DMS 273 treated with DMSO at 0.1 percent for 48 hours (cell line): ENCODE measurements around the gene PPIP5K1.

Experiments used
- DNase-seq: peaks from one replicate; lab custom pipeline; 2025; lab: John Stamatoyannopoulos, UW

Gene PPIP5K1

DNA sequence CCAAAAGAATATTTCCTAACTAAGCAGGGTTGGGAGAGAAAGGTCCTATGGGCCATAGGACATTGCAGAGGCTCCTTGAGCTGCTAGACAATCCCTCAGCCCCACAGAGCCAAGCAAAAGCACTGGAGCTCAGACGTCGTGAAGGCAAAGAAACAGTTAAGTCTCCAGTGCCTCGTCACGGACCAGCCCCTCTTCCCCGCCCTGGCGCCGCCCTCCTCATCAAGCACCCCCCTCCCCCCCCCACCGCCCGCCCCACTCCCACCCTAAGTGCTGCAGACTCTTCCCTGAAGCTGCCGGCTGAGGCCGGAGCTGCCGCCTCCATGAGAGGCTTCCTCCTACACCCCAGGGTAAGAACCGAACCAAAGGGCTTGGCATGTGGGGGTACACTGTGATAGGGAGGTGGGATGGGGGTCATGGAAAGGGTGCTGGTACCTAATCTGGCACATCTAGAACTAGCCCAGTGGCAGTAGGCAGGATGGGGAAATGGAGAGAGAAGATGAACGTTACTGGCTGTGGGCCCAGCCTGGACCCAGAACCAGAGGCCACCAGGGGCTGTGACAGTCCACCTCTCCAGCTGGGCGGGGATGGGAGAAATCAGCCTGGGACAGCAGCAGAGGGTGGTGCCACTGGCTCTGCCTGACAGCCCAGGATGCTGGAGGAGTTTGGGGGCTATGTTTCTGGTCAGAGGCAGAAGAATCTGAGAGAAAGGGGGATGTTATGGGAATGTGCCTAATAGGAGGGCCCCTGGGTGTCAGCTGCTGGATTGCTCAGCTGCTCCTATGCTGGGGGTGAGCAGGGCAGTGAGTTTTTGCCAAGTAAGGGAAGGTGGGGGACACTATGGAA is 72.4 kb downstream of the PPIP5K1 start, which contains the start of gene MAP1A:
Gene MAP1A, plus strand, starts transcription at position 255 of the 843 bp plus-strand sequence. CDS start 3,866 bp downstream, outside the sequence.
- peak; percentile 15 for DNase-seq

DNA sequence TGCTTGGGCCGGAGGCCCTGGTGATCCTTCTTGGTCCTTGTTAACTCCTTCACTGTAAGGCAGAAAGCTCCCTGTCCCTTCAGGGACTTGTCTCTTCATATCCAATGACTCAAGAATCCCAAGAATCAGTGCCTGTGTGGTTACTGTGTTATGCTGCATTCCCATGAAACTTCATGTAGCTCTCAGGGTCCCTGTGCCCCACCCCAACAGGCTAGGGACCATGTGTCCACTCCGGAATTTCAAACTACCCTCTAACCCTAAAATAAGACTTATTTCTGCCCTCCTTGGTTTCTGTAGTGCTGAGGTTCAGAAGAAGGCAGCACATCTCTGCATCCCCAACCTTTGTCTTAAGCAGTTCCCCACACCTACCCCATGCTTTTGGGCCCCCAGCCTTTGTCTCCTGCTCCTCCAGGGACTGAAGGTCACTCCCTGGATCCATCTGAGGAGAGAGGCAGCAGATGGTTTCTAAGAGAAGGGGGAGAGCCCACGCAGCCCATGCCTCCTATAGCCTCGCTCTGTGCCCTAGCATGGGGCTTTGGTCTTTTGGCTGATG is 73.1 kb downstream of the PPIP5K1 start:
- no peak for DNase-seq

DNA sequence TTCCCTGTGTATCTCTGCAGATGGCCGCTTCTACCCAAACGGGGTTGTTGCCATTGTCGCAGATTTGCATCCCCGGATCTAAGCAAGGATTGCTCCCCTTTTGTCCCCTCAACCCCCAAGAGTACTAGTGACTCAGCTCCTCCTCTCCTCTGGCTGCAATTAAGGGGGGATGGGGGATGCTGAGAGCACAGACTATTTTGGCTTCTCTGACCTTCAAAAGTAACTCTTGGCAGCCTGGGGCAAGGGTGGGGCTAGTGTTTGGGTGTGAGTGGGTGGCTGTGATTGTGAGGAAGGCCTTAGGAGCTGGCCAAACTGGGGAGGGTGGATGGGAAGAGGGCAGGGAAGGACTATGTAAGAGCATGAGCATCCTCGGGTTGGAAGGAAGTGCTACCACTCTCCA is 73.8 kb downstream of the PPIP5K1 start:
- DNase-seq: no peak

DNA sequence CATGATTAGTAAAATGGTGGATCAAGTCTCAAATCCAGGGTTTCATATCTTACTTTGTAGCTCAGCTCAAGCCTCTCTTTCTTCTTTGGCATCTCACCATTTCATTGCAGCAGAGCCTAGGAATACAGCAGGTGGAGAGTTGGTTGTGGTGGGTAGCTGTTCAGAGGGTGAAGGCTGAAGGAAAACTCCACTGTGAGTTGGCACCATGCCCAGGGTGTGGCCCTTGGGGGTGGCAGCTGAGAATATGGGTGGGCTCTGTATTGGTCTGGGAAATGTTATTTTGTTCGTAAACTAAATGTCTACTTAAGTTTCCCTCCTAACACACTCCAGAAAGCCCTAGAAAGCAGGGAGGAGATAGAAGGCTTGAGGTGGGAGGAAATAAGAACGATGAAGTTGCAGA is 74.3 kb downstream of the PPIP5K1 start:
- DNase-seq: no peak

DNA sequence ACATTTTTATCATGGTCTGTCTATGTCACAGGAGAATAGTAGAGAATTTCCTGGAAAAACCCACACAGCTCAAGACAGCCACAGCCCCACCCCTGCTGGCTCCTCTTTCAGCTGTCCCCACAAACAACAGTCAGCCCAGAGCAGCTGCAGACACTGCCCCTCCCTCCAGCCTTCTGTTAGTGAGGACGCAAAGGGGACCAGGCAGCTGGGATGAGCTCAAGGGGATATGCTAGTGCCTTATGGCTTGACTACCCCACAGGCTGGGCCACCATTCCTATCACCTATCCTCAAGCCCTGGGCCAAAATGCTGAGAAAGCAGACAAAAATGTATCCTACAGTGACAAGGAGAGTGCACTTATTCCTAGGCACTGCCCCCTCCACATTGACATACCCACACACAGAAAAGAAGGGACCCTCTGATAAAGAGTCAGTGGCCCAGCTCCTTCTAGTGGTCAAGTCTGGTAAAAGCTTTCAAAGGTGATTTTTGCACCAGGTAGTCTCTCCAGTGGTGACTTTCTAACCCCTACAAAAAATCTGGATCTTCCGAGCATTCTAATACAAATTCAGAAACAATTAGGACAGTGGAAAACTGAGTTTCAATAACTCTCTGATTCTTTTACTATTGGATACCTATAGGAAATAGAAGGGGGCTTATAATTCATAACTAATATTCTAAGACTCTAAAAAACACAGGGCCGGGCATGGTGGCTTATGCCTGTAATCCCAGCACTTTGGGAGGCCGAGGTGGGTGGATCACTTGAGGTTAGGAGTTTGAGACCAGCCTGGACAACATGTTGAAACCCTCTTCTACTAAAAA is 75.6 kb downstream of the PPIP5K1 start:
- peak; percentile 35 for DNase-seq

DNA sequence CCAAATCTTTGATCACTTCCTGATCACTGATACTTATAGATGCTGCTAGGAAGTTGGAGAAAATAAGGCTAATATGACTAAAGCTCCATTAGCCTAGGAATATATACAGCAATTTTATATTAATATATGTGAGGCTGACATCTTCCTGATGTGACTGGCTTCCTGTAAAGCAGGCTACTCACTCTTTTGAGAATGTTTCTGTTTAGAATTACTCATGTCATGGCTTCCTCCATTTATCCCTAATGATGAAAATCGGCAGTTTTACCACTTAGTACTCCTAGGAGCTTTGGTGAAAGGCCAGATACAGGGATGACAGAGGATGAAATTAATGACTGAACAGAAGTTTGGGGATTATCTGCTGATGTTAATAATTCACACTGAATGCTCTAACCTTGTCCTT is 76.5 kb downstream of the PPIP5K1 start:
- no peak for DNase-seq

DNA sequence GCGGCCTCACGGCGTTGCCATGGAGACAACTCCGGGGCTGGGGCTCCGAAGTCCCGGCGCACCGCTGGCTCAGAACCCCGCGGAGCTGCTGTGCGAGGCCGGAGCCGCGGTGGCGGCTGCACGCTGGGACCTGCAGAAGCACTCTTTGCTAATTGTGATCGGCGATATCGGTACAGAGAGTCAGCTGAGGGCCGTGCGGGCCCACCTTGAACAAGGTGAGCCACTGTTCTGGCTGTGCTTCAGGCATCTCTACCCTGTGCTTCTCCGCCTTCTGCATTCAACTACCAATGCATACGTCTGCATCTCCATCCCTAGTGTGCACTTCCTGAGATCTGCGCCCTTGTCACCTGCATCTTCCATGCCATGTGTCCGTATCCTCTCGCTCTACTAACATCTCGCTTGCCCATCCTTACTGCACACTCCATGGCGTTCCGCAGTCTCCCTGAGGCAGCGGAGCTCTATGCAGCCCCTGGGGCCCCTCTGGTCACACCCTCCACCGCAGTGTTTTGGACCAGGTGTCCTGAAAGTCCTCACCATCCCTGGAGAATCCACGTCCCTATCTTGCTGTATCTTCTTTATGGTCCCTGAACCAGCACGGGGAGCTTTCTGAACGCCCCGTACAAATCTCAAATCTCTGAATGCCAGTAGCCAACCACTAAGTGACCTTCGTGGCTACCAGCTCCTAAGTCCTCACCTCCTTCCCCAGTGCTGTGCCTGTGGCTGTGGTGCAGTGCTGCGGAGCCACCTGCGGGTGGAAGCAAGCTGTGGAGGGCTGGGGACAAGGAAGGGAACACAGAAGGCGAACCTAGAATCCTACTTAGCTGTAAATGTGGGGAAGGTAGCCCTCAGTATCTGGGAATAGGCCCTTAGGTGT is 78.8 kb downstream of the PPIP5K1 start:
- no peak for DNase-seq

DNA sequence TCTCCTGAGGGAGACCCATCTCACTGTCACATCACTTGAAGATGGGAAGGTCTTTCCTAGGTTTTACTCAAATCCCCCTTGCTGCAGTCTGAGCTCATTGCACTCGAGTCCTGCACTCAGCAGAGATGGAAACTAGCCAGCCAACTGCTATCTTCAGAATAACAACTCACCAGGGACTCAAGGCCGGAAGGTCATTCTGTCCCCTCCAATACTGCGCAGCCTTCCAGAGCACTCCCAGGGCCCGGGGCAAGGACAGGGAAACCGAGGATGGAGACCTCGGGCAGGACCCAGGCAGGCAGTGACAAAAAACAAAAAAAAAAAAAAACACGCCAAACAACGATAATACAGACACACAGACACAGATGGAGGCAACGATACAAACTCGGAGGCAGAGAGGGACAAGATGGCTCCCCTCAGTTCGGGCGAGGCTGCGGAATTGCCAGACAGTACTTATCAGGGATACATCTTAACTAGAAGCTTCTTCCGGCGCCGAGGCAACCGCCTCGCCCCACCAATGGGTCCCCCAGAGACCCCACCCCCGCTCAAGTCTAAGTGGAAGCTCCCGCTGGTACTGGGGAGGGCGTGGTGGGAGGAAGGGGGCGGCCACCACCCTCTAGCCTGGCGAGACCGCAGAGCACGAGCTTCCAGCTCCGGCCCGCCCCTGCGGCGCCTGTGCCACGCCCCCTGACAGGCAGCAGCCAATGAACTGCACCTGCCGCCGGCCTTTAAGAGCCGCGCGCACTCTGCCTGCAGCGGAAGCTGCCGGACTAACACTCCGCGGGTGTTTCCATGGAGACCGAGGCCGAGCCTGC is 79.6 kb downstream of the PPIP5K1 start:
- DNase-seq: peak; percentile 94

DNA sequence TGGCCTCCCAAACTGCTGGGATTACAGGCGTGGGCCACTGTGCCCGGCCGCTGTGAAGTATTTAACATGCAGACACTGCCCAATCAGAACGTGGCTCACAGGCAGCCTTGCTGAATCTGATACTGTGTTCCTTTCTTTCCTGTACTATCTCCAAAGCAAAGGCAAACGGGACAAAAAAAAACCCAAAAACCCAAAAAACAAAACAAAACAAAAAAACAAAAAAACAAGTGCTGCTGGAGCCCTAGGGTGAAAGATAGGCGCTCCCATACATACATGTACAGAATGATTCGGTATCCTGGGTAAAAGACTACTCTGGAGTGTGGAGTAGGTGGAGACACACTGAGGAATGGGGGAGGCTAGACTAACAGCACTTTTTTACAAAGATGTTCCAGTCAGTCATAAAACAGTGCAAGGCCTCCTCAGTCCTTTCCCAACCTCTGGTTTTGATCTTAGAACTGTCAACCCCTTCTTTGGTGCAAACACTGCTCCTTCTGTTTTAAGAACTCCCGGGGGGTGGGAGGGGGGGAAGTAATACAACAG is 80.3 kb downstream of the PPIP5K1 start:
- no peak for DNase-seq

DNA sequence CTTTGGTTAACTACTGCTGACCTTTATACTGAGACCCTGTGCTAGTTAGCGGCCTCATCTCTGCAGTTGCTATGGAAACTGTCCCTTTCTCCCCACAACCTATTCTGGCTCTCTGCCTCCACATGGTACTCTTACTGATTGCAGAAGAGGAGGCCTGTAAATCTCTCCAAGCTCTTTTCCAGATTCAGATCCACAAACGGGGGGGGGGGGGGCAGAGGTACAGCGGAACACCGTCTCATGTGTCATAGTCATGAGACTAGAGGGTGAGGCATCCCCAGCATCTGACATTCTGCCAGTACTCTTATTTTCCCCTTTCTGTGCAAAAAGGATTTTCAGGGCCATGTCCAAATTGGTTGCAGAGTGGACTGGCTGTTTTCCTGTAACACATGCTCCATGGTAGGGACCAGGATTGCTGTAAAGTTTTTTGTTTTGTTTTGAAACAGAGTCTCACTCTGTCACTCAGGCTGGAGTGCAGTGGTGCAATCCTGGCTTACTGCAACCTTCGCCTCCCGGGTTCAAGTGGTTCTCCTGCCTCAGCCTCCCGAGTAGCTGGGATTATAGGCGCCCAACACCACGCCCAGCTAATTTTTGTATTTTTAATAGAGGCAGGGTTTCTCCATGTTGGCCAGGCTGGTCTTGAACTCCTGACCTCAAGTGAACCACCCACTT is 80.9 kb downstream of the PPIP5K1 start:
- DNase-seq: no peak

DNA sequence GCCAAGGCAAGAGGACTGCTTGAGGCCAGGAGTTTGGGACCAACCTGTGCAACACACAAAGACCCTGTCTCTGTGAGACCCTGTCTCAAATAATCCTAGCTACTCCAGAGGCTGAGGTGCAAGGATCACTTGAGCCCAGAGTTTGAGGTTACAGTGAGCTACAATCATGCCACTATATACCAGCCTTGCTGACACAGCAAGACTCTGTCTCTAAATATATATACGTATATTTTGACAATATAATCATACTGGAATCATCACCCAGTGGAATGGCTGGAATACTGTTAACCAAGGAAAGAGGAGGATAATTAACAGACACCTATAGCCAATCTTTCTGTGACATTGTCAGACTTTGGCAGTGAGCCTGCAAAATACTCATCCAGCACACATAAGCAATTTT is 81.6 kb downstream of the PPIP5K1 start:
- no peak for DNase-seq

DNA sequence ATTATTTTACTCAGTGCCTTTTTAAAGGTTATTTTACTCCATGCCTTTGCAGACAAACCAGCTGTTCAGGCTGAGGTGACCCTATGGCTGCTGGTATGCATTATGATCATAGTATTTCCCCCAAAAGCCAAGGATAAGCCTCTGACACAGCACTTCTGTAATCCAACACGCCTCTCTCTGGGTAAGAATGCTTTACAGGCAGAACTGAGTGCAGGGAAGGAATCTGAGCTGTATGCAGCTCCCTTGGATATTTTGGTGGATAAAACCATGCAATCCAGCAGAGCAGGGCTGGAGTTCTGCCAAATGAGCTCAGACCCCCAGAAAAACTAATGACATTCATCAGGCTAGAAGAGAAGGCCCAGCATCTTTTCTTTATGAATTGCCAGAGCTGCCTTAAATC is 84.3 kb downstream of the PPIP5K1 start:
- no peak for DNase-seq

DNA sequence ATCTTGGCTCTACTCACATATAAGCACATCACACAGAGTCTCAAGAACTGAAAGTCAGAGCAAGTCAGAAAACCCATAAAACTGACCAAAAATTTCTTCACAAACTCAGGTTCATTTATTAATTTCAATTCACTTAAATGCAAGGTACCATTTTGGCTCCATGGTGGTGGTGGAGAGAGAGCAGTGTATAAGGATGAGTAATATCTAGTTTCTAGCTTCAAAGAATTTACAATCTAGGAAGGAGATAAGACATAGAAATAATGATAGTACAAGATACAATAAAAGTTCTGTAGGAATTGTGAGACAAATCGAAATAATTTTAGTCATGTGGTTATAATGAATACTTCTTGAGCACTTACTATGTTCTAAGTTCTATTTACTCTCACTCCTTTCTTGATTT is 90.4 kb downstream of the PPIP5K1 start:
- no peak for DNase-seq

DNA sequence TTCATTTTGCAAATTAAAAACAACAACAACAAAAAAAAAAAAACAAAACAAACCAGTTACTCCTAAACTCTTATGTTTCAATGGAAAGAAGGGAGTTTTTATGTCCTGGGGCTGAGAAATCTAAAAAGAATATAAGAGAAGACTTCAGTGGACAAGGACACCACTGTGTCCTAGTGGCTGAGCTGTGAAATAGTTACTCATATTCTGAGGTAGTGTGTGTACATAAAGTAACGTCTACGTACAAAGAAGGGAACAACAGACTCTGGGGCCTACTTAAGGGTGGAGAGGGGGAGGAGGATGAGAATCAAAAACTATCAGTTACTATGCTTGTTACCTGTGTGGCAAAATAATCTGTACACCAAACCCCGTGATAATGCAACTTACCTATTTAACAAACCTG is 91.0 kb downstream of the PPIP5K1 start:
- no peak for DNase-seq

DNA sequence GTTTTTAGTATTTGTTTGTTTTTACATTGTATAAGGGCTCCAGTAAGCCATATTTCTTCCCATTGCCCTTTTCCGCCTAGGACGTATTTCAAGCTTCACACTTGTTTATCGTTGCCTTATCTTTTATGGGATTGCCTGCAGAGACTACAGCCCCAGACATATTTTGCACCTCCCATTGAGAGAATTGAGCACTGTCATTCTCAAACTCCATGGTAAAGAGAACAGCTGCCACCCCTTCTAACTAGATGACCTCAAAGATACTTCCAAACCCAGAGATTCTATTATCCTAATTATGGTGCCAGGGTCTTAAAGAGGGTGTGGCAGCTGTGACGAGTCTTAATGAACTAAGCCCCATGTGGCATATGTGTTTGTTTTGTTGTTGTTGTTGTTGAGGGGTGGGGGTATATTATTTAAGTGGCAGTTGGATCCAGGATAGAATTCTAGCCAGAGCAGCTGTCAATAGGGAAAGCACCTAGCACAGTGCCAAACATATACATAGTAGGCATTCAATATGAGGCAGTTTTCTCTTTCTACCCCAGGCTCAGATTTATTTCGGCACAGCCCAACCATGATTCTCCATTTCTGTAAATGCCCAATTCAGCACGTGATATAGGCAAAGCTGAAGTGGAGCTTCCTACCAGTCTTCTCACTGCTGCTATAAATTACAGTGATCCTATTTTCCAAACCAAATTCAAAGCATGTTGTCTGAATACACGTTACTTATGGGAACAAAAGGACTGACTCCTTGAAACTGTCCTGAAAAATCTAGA is 96.1 kb downstream of the PPIP5K1 start:
- no peak for DNase-seq

DNA sequence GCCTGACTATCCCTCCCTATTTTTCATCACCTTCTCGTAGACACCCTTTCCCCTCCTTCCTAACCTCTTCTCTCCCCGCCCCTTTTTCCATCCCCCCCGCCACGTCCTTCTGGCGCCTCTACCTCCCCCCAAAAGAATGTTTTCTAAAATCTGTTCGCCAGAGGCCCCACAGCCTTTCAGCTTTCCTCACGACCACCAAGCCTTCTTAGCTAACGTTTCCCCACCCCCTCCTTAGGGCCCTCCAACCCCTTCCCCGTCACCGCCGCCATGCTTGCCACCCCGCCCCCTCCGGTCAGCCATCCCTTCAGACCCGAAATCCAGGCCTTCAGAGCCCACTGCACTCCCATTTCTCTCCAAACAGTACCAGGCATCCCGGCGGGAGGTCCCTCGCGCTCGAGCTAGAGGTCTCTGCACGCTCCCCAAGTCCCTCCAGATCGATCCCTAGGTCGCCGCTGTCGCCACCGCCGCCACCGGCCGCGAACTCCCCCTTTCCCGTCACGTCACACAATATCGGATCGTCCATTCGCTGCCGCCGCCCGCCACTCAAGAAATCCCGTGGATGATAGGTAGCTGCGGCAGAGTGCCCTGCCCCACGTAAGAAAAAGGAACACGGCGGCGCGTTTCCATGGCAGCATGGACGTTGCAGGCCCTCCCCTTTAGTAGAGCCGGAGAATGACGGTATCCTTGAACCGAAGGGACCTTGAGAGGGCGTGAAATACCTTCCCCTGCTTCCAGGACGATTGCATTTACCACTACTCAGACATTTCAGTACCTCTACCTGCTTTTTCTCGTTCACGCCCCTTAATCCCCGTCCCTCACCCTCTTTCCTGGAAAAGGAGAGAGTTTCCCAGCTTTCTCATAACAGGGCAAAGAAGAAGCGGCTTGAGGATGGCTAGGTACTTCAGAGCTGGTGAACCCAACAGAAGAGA is 97.1 kb downstream of the PPIP5K1 start, which contains the start of gene TP53BP1:
Gene TP53BP1, minus strand, starts transcription at position 484 of the 929 bp plus-strand sequence. Its CDS starts 113 bp downstream, at position 371.
- DNase-seq: peak; percentile 77

DNA sequence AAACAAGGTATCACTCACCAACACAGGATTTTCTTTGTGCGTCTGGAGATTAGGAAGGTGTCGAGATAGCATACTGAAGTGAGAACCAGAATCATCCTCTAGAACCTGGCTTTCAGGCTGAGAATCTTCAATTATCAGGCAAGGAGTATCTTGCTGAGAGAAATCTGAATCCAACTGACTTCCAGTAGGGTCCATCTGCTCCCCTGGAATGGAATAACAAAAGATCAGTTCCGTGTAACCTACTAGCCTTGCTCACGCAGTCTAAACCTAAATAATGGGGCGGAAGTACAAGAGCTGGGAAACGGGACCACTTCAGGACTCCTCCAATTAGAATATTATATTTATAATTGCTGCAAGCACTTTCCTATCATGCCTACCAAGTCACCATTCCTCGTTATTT is 97.7 kb downstream of the PPIP5K1 start:
- no peak for DNase-seq

DNA sequence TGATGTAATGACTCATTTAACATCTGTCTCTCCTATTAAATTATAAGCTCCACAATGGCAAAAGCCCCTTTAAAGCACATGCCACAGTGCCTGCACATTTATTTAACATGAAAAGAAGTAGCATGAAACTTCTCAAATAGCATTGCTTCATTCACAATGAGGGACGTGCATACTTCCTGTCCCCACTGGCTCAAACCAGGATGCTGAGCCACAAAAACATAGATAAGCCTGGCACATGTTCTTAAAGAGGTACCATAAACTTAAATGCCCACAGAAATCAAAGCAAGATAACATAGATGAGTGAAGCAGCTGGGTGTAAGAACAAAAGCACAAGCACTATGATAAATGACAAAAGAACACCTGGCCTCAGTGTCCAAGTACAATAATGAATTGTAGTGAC is 100.8 kb downstream of the PPIP5K1 start:
- no peak for DNase-seq
